Subcutaneous adipose tissue (tissue), 4 donors: Measurements from ENCODE around the gene TMEM151B. TPM values are rescaled to one million over a fixed set of nuclear protein-coding genes. Genes with fewer than 3 reads are reported as not detected.

Experiments
- CTCF ChIP-seq: fragments of 450-650 bp; IDR thresholded peaks from one replicate; pipeline ENCODE4 v1.5.1; 2016; ENCODE audit warnings: low read depth, mild to moderate bottlenecking, control low read depth, antibody characterized with exemption, moderate library complexity
- total RNA-seq, 4 donors: library from RNA; depleted of rRNA; stranded (reverse); fragments of >200 nt; gene quantifications; one replicate each; pipeline ENCODE4 v1.1.0, GENCODE V29; 2016

The TMEM151B gene
- total RNA-seq, 4 donors from 2014 or later = not detected

GRCh38 chr6:44332585-44332984 lies 62.3 kb downstream of the TMEM151B start:
- no peak for TF ChIP-seq CTCF

- TF ChIP-seq CTCF = no peak
Measured at GRCh38 chr6:44333273-44333919, 63.1 kb downstream of the TMEM151B start.

- TF ChIP-seq CTCF = no peak
Measured at GRCh38 chr6:44333942-44334341, 63.7 kb downstream of the TMEM151B start.

GRCh38 chr6:44335631-44336030 lies 65.4 kb downstream of the TMEM151B start:
- TF ChIP-seq CTCF = no peak

- no peak for TF ChIP-seq CTCF
Measured at GRCh38 chr6:44338228-44339122, 68.2 kb downstream of the TMEM151B start.

- no peak for TF ChIP-seq CTCF
Measured at GRCh38 chr6:44339301-44339700, 69.1 kb downstream of the TMEM151B start.
